Stimulated activated CD4-positive, alpha-beta T cell treated with anti-CD3 and anti-CD28 coated beads, Interleukin-2, amount 100 ng/mL, for 4 hours (primary cell): ENCODE data around the gene LPP.
A peak's percentile ranks its signal among the peaks of the same experiment; 100 is the strongest.

Experiments used
- DNase-seq: peaks from one replicate; pipeline ENCODE4 v3.0.0-alpha.2; 2020; ENCODE audit warnings: low read depth

Gene LPP

DNA sequence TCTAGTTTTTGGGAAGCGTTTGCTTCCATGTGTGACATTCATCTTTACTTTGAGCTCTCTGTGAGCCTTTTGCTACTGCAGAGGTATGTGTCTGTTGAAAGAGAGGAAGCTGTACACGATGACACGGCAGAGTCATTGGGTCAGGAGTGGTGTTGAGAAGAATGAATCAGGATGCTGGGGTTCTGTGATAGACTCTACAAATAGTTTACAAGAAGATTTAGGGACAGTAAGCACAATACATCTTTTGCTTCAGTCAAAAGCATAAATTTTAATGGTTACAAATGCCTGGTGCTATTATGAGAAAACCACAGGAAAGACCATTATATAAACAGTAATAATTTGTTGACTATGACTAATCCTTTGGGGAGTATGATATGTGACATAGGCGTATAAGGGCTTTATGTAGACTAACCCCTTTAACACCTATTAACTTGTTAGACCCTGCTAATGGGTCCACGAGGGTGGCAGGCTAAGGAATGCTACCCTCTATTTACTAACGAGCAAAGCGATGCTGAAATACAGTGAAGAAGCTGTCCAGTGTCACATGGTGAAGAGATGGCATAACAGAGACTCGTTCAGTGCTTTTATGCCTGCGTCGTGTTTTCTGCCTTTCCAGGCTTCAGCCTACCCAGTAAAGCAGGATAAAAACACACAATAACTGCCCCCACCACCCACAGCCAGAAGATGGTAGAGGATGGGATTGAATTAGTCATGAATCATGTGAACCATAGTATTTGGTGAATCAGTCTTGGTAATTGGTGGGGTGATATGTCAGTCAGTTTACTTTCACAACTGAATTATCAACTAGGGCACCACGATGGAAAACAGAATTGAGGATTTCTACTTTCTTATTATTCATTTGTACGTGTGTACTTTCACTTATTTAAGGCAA is 118.8 kb downstream of the LPP start:
- no peak for DNase-seq

GRCh38 chr3:188274249-188274915 is 120.4 kb downstream of the LPP start:
- DNase-seq = no peak

GRCh38 chr3:188276375-188276774 is 122.4 kb downstream of the LPP start:
- no peak for DNase-seq

DNA sequence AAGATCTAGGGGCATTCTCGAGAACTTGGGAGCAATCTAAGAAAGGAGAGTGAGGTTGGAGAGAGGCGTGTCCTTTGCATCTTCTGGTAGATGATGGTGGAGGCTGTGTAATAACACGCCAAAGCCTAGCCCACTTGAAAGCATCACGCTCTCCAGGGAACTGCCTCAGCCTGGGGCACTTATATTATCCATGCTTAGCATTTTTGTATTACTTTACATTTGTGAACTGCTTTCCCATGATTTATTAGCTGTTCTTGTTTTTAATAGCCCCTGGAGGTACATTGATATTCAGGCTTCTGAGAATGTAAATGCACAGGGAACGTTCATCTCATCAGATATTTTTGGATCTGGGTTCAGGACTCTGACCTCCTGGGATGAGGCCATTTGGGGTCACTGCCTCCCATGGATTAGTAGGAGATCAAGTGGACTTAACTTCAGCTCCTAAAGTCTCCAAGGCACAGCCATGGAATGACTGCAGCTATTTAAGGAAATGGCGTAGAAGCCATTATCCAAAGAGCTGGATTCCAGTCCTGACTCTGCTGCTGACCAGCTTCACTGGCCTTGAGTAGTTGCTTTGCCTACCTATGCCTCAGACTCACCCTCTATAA is 124.9 kb downstream of the LPP start:
- no peak for DNase-seq

DNA sequence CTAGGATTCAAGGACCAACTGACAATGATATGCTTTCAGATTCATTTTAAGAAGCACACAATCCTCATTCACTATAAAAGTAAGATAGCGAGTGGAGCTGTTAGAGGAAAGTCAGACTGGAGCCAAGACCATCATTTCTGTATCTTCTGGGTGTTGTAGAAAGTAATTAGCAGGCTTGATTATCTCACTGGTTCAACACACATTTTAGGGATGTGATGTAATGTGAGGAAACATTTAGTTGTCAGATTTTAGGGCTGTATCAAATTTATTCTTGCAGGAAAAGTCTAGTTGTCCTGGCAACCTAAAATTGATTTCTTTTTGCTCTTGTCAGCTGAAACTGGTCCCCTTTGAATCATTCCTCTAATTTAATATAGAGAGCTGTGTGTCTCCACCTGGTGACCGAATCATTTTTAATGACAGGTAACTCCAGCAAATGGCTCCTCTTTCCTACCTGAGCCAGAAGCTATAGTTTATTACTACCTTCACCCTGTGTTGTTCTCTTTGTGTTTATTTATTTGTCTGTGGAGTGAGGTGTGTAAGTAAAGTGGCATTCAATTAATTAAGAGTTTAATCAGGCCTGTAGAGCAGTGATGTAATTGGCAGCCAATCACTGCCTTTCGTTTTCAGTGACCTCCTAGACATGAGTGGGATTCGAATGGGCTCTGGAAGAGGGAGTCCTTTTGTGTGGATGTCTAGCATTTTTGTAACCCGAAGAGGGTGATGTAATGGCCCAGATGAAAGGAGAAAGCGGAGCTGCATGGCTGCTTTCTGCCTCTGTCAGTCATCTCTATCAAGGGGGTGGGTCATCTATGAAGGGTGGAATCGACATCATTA is 125.8 kb downstream of the LPP start:
- no peak for DNase-seq

GRCh38 chr3:188280627-188281026 is 126.7 kb downstream of the LPP start:
- DNase-seq = no peak

DNA sequence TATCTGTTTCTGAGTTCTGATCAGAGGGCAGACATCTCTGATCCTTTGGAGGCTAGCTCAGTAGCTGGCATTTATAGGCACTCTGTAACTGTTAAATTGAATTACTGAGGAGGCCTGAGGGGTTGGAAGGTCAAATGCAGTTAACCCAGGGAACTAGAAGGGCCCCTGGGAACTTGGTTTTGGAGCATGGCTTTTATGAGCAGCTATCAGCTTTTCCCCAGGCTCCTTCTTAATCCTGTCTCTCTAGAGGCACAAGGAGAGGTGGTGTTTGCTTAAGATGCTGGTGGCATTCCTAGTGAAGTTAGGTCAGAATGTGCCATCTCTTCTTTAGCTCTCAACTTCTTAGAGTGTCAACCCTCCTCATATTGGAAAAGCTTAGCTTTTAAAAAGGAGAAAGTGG is 128.9 kb downstream of the LPP start:
- no peak for DNase-seq

DNA sequence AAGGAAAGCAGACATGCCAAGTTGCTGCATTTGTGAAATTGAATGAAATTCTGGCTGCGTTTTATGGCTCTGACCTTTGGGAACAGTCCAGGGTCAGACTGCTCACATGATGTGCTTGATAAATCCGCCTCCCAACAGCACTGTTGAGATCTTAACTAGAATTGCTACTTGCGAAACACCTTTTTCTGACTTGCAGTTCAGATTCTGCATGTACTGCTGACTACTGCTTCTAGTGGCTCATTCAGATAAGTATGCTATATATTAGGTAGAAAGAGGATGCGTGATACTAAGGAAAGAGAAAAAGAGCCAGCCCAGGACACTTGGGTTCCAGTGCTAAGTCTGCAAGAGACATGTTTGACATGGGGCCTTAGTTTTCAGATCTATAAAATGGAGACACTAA is 129.4 kb downstream of the LPP start:
- DNase-seq = no peak

GRCh38 chr3:188284455-188285212 is 130.7 kb downstream of the LPP start:
- DNase-seq = peak; percentile 13

DNA sequence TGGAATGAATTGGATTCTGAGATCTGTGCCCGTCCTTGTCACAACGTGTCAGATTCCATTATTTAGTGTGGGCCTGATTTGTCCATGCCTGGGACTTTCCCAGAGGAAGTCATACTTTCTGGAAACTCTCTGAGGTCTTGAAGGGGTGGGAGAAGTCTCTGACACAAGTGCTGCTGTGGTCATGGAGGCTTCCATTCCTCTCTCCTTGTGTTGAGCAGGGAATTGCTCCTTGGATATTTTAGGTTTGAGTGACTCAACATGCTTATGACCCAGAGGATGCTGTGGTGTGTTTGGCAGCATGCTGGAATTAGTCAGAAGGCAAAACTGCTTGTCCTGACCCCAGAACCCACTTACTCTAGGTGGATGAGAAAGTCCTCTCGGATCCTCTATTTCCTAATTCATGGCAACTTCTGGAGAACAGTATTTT is 132.1 kb downstream of the LPP start:
- DNase-seq = no peak

DNA sequence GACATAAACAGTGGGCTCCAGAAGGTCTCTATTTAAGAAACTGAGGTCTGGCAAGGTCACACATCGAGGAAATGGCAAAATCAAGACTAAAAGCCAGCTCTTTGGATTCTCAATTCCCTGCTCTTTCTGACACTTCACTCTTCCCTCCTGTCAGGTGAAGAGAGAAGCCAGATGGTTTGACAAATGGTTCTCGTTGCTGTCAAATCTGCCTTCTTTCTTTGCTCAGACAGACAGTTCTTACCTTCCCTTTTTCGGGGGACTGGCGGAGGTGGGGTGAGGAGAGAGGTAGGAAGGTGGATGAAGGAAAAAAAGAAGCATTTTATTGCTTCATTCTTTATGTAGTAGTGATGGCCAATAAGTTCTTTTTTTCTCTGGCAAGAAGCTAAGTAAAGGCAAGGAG is 133.4 kb downstream of the LPP start:
- DNase-seq = no peak

DNA sequence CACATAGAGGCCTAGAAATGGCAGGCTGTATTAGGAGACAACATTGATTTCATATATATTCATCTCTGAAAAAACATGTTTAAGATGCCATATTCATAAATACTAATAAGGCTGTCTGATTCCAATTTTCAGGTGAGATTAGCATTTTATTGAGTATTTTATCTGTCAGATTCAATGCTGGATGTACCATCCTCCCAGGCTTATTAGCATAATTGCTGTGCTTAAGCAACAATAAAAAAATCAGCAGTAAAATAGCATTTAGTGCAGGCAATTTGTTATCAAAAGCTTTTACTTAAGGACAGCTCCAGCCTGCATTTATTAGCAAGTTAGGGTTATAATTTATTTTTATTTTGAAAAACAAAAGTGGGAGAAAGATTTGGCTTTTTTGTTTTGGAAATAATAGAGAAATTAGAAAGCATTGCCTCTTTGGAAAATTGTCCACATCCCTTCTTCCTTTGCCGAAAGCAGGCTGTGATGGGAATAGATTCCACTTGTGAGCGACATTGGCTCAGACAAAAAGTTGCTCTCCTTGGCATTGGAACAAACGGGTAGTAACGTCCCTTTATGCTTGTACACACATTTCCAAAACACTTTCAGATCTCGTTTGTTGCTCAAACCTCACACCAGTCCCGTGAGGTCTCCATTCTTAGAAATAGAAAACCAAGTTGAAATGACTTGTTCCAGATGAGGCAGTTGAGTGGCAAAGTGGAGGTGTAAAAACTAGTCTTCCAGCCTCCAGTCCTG is 134.0 kb downstream of the LPP start:
- no peak for DNase-seq

GRCh38 chr3:188292251-188292650 is 138.3 kb downstream of the LPP start:
- no peak for DNase-seq

- DNase-seq = no peak
Measured at GRCh38 chr3:188292827-188293226, 138.9 kb downstream of the LPP start.

GRCh38 chr3:188294113-188294512 is 140.2 kb downstream of the LPP start:
- no peak for DNase-seq

- DNase-seq = no peak
Measured at GRCh38 chr3:188294823-188295487, 141.0 kb downstream of the LPP start.

GRCh38 chr3:188295876-188296275 is 141.9 kb downstream of the LPP start:
- no peak for DNase-seq

DNA sequence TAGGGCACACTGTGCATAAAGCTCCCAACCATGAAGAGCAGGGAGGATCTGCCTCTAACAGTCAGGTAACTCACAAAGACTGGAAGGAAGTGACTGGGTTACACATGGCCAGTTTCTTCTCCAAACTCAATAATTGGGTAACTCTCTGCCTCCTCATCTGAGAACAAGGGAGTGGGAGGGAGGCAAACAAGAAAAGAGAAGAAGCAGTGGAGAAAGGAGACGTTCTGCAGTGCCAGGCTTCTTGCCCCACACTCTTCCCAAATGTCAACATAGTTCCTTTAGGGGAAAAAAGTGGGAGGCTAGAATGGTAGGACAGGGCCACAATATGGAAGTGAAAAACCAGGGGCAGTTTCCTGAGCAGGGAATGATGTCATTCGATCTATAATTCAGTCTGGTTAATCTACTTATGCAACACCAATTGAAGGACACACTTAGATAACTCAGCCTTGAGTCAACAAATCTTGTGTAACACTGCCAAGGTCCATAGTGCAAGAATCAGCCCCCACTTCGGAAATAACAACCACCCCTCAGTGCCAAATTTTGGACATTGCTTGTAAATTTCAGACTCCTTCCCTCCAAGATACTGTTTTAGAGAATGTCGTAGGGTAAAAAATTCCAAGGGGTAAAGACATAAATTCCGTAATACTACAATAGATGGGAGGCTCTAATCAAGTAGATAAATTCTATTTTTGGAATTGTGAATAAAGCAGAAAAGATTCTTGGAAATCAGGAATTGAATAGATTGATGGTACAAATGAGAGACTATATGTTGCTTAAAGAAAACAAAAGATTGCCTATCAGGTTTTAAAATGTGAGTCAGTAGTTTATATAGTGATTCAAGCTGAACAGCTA is 143.0 kb downstream of the LPP start:
- DNase-seq = no peak

DNA sequence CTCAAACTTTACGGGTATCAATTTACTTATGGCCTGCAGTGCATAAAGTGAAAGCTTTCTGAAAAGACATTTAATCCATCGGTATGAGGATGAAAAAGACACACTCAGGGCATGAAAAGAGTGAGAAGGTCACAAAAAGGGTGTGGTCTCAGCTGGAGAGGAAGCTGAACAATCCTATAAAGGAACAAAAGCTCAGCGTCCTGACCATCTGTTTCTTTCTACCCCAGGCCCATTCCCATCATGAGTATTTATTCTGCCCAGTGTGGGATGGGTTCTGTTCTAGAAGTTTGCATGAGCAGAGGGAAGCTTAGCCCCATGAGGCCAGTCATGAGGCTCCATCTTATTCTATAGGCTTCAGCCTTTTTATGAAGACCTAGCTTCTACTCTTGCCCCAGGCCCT is 144.6 kb downstream of the LPP start:
- DNase-seq = no peak
